Measurements from ENCODE around the gene DHRS12. TPM values are rescaled to one million over a fixed set of nuclear protein-coding genes. Genes with fewer than 3 reads are reported as not detected.

Gene DHRS12
- total RNA-seq, 1 experiment from 2014 or later = 6.9 TPM

GRCh38 chr13:51765142-51765515 lies 38.8 kb downstream of the DHRS12 start:
- BruUV-seq (replicated peaks) = no TSS peak
- no peaks in the 10 kb centered on the region for H3K4me1 ChIP-seq (replicated peaks; ENCODE audit: insufficient read depth)
- H3K9me2 ChIP-seq (ENCODE audit: insufficient read depth) = no peaks in the 10 kb centered on the region; the same call in 1 of the 2 replicates
- H3K36me3 ChIP-seq (ENCODE audit: low read depth) = no peaks in the 10 kb centered on the region
- no peak overlapping the region for H2AFZ ChIP-seq
- H4K20me1 ChIP-seq (ENCODE audit: insufficient read depth) = no peaks in the 10 kb centered on the region
- H3K79me2 ChIP-seq (ENCODE audit: low read depth) = no peaks in the 10 kb centered on the region
- H3F3A ChIP-seq (ENCODE audit: insufficient read depth, low read depth) = no peaks in the 10 kb centered on the region
- ChIA-PET CTCF (no interaction called here), POLR2A (ENCODE audit: unreplicated experiment) (no interaction called here)
- TF ChIP-seq CTCF (conservative IDR thresholded peaks at IDR 0.05) (no peak), EZH2 (IDR thresholded peaks at IDR 0.05; ENCODE audit: low read depth) (no peak)
- H3K27me3 ChIP-seq (ENCODE audit: insufficient read depth, low read depth) = no peaks in the 10 kb centered on the region
- no peaks in the 10 kb centered on the region for H3K9me3 ChIP-seq (ENCODE audit: insufficient read depth, low read depth)
- no peak overlapping the region for H3K4me2 ChIP-seq
- H3K27ac ChIP-seq = no peak overlapping the region
- DNase-seq = no peak
- intact Hi-C loops (cut with micrococcal nuclease; ENCODE audit: unreplicated experiment) = no loop called here
- H3K4me3 ChIP-seq = no peak overlapping the region

DNA sequence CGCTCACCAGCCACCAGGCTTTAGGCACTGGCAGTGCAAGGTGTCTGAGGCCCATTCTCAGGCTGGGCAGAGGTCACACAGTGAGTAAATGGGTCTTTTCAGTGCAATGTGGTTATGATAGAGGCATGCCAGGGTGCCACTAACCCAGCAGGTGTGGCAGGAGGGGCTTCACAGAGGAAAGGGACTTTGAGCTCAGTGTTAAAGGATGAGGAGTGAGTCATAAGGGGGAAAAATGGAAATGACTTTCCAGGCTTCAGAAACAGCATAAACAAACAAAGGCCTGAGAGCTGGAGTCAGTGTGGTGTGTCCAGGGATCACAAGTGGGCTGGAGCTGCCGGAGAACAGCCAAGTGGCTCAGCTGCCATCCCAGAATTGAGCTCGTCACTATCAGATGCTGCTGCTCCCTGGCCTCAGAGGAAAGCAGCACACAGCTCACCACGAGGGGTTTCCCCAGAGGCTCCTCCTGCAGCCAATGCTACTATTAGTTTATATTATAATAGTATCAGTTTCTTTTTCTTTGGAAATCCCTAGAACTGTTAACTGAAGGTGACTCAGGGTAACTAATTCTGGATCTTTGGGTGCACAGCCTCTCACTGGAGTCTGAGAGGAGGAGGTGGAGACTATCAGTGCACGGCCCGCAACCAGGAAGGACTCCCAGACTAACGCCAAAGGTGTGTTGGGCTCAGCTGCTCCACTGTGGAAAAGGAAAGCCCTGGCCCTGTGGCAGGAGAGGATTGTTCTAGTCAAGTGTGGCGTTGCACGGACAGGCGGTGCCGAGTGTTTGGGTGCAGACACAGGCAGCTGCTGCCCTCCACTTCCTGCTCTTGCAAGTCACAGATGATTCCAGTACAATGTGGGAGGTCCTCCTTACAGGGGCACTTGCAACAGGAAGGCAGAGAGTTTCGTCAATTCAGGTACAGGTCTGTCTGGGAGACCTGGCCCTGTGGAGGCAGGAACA lies 39.5 kb downstream of the DHRS12 start:
- Histone ChIP-seq H3K79me2 (ENCODE audit: low read depth) (no peaks in the 10 kb centered on the region), H3K27me3 (ENCODE audit: insufficient read depth, low read depth) (no peaks in the 10 kb centered on the region), H4K20me1 (ENCODE audit: insufficient read depth) (no peaks in the 10 kb centered on the region), H3K4me1 (replicated peaks; ENCODE audit: insufficient read depth) (no peaks in the 10 kb centered on the region), H3K9me3 (ENCODE audit: insufficient read depth, low read depth) (no peaks in the 10 kb centered on the region), H3K27ac (no peak overlapping the region), H3K9me2 (ENCODE audit: insufficient read depth) (no peaks in the 10 kb centered on the region; the same call in 1 of the 2 replicates), H3K4me2 (no peak overlapping the region), H2AFZ (no peak overlapping the region), H3K4me3 (no peak overlapping the region), H3F3A (ENCODE audit: insufficient read depth, low read depth) (no peaks in the 10 kb centered on the region), H3K36me3 (ENCODE audit: low read depth) (no peaks in the 10 kb centered on the region)
- TF ChIP-seq CTCF (conservative IDR thresholded peaks at IDR 0.05) = no peak
- TF ChIP-seq EZH2 (IDR thresholded peaks at IDR 0.05; ENCODE audit: low read depth) = no peak
- ChIA-PET POLR2A (ENCODE audit: unreplicated experiment) (no interaction called here), CTCF (no interaction called here)
- BruUV-seq (replicated peaks) = no TSS peak
- DNase-seq = no peak
- intact Hi-C loops (cut with micrococcal nuclease; ENCODE audit: unreplicated experiment) = no loop called here

DNA sequence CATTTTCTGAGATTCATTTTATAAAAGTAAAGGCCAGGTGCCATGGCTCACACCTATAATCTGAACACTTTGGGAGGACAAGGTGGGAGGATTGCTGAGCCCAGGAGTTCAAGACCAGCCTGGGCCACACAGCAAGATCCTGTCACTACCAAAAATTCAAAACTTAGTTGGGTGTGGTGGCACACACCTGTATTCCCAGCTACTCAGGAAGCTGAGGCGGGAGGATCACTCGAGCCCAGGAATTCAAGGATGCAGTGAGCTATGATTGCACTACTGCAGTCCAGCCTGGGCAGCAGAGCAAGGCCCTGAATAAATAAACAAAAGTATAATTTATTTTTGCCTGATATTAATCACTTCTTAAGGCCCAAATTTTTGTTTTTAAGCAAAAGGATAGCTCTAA lies 40.5 kb downstream of the DHRS12 start:
- no TSS peak for BruUV-seq (replicated peaks)
- Histone ChIP-seq H3K9me2 (ENCODE audit: insufficient read depth) (no peaks in the 10 kb centered on the region; the same call in 1 of the 2 replicates), H2AFZ (no peak overlapping the region), H3K36me3 (ENCODE audit: low read depth) (no peaks in the 10 kb centered on the region), H3K27ac (no peak overlapping the region), H4K20me1 (ENCODE audit: insufficient read depth) (no peaks in the 10 kb centered on the region), H3K4me3 (no peak overlapping the region), H3F3A (ENCODE audit: insufficient read depth, low read depth) (no peaks in the 10 kb centered on the region), H3K4me1 (replicated peaks; ENCODE audit: insufficient read depth) (no peaks in the 10 kb centered on the region), H3K79me2 (ENCODE audit: low read depth) (no peaks in the 10 kb centered on the region), H3K9me3 (ENCODE audit: insufficient read depth, low read depth) (no peaks in the 10 kb centered on the region), H3K27me3 (ENCODE audit: insufficient read depth, low read depth) (no peaks in the 10 kb centered on the region), H3K4me2 (no peak overlapping the region)
- ChIA-PET POLR2A (ENCODE audit: unreplicated experiment) (no interaction called here), CTCF (no interaction called here)
- intact Hi-C loops (cut with micrococcal nuclease; ENCODE audit: unreplicated experiment) = no loop called here
- TF ChIP-seq CTCF (conservative IDR thresholded peaks at IDR 0.05) (no peak), EZH2 (IDR thresholded peaks at IDR 0.05; ENCODE audit: low read depth) (no peak)
- no peak for DNase-seq

Measured in PC-9 (cell line).